GM13977 (cell line): Measurements from ENCODE around the gene GSE1.

Experiments
- DNase-seq: peaks from one replicate; pipeline ENCODE4 v3.0.0; 2012; ENCODE audit warnings: low spot score
- CTCF ChIP-seq: IDR thresholded peaks from 2 replicates; pipeline ENCODE4 v1.5.1; 2012; ENCODE audit warnings: mild to moderate bottlenecking, control low read depth; ENCODE audit not compliant: insufficient read depth; ENCODE audit errors: extremely low read depth, missing control alignments
- in situ Hi-C: fragments of 300-500 bp; cut with MboI; formaldehyde crosslinking; loops from one replicate; pipeline ENCODE4 v1.12.0; 2022; ENCODE audit warnings: low sequenced_read_pairs, low pct_unique_long_range_greater_than_20kb, mixed read lengths, inconsistent platforms; ENCODE audit not compliant: unreplicated experiment

GSE1 gene

GRCh38 chr16:85567101-85567866, 45.8 kb upstream of the GSE1 start:
- no peak for TF ChIP-seq CTCF
- in situ Hi-C loops, result no loop called here
- no peak for DNase-seq

GRCh38 chr16:85567935-85568334, 45.2 kb upstream of the GSE1 start:
- no peak for TF ChIP-seq CTCF
- DNase-seq, result no peak
- in situ Hi-C loops, result no loop called here

- in situ Hi-C loops, result no loop called here
- no peak for TF ChIP-seq CTCF
Observed at GRCh38 chr16:85568519-85568918, 44.6 kb upstream of the GSE1 start.

GRCh38 chr16:85569039-85569614, 44.0 kb upstream of the GSE1 start:
- in situ Hi-C loops, result no loop called here
- TF ChIP-seq CTCF, result no peak
- no peak for DNase-seq

More at GRCh38 chr16:85568519-85568918, 44.6 kb upstream of the GSE1 start:
- DNase-seq, result no peak

GRCh38 chr16:85569615-85570212, 43.4 kb upstream of the GSE1 start:
- no peak for TF ChIP-seq CTCF
- DNase-seq, result peak; percentile 94
- in situ Hi-C loops, result no loop called here

GRCh38 chr16:85570213-85570734, 42.8 kb upstream of the GSE1 start:
- in situ Hi-C loops, result no loop called here

More at GRCh38 chr16:85570213-85570734, 42.8 kb upstream of the GSE1 start:
- peak; percentile 66 for DNase-seq
- no peak for TF ChIP-seq CTCF
